B cell (primary cell): ENCODE results near the gene SPOCK1. TPM values are rescaled to one million over a fixed set of nuclear protein-coding genes. Genes with fewer than 3 reads are reported as not detected.

Source experiments
- ATAC-seq: fragments of 200-7000 bp; cut with Tn5 transposase; one replicate; pipeline ENCODE4 v1.10.0; 2021; ENCODE audit warnings: low read depth, mild to moderate bottlenecking, moderate number of reproducible peaks, moderate library complexity
- CTCF ChIA-PET: fragments of 350-600 bp; sonication (Branson Sonifier 250); formaldehyde crosslinking; loops from one replicate; lab custom pipeline; 2021; ENCODE audit warnings: antibody characterized with exemption, inconsistent platforms; lab: Charles Lee
- POLR2A ChIA-PET: fragments of 350-600 bp; sonication (Branson Sonifier 250); formaldehyde crosslinking; loops from one replicate; lab custom pipeline; 2021; ENCODE audit warnings: antibody characterized with exemption; lab: Charles Lee
- DNase-seq: peaks from one replicate; pipeline ENCODE4 v3.0.0; 2013
- H2AFZ ChIP-seq: 2 replicates; pipeline ENCODE4 v1.6.1; 2012; ENCODE audit warnings: mild to moderate bottlenecking, low read depth, low read length; ENCODE audit not compliant: insufficient read depth, poor library complexity, severe bottlenecking
- H3K27ac ChIP-seq, 2 donors: 1 replicate in 1 of 2; 2 replicates in 1 of 2; pipeline ENCODE4 v1.5.1; 2012 to 2013; ENCODE audit warnings: low read length in 2 of 2, mild to moderate bottlenecking in 2 of 2, moderate library complexity in 1 of 2
- H3K27me3 ChIP-seq, 4 experiments: fragments of 200-600 bp in 1 of 4; sonication (generic) in 1 of 4; replicated peaks in 1 of 4; 1 replicate in 2 of 4; 2 replicates in 2 of 4; pipeline versions ENCODE4 v1.6.1 to v1.7.0; 2013 to 2016; ENCODE audit warnings: low read length in 3 of 4, mild to moderate bottlenecking in 2 of 4, mixed read lengths in 1 of 4, moderate library complexity in 1 of 4; ENCODE audit not compliant: insufficient read depth in 4 of 4, control insufficient read depth in 3 of 4; ENCODE audit errors: control extremely low read depth in 1 of 4
- H3K36me3 ChIP-seq, 2 experiments: replicated peaks in 1 of 2; 1 replicate in 1 of 2; 2 replicates in 1 of 2; pipeline versions ENCODE4 v1.6.1 to v1.7.1; 2013; ENCODE audit warnings: low read length in 1 of 2; ENCODE audit not compliant: insufficient read depth in 2 of 2, control insufficient read depth in 1 of 2; ENCODE audit errors: control extremely low read depth in 1 of 2, extremely low read depth in 1 of 2
- H3K4me1 ChIP-seq, 2 donors: fragments of 200-600 bp in 1 of 2; sonication (generic) in 1 of 2; 1 replicate in 1 of 2; 2 replicates in 1 of 2; pipeline versions ENCODE4 v1.5.1 to v1.6.1; 2013 to 2017; ENCODE audit warnings: low read length in 2 of 2; ENCODE audit not compliant: control insufficient read depth in 2 of 2, insufficient read depth in 2 of 2
- H3K4me2 ChIP-seq: replicated peaks from 2 replicates; pipeline ENCODE3; 2012; ENCODE audit warnings: mild to moderate bottlenecking, low read depth, low read length; ENCODE audit not compliant: poor library complexity, severe bottlenecking
- H3K4me3 ChIP-seq, 5 experiments: fragments of 200-600 bp in 1 of 5; sonication (generic) in 1 of 5; 1 replicate in 3 of 5; 2 replicates in 2 of 5; pipeline versions ENCODE4 v1.5.1 to v1.7.0; 2011 to 2016; ENCODE audit warnings: low read length in 4 of 5, mild to moderate bottlenecking in 4 of 5, low read depth in 2 of 5, control low read depth in 1 of 5, moderate library complexity in 1 of 5; ENCODE audit not compliant: insufficient read depth in 1 of 5; ENCODE audit errors: control extremely low read depth in 1 of 5, extremely low read depth in 1 of 5
- H3K79me2 ChIP-seq: fragments of 200-600 bp; sonication (generic); one replicate; pipeline ENCODE4 v1.6.0; 2016; ENCODE audit warnings: low read length; ENCODE audit not compliant: control insufficient read depth, insufficient read depth
- H3K9ac ChIP-seq: fragments of 200-600 bp; sonication (generic); 2 replicates; pipeline ENCODE4 v1.6.1; 2017; ENCODE audit warnings: mild to moderate bottlenecking, low read length, moderate library complexity
- H3K9me3 ChIP-seq, 3 donors: one replicate each; pipeline versions ENCODE4 v1.6.1 to v1.7.1; 2013; ENCODE audit warnings: low read length in 2 of 3; ENCODE audit not compliant: control insufficient read depth in 2 of 3, insufficient read depth in 1 of 3; ENCODE audit errors: control extremely low read depth in 1 of 3
- H4K20me1 ChIP-seq: 2 replicates; pipeline ENCODE4 v1.6.0; 2012; ENCODE audit warnings: mild to moderate bottlenecking, low read length; ENCODE audit not compliant: insufficient read depth, control insufficient read depth, poor library complexity, severe bottlenecking
- H3K27ac Mint-ChIP-seq: one replicate; pipeline ENCODE4 v1.8.0; 2021; ENCODE audit warnings: mixed read lengths
- H3K27me3 Mint-ChIP-seq: one replicate; pipeline ENCODE4 v1.8.0; 2021; ENCODE audit warnings: mixed read lengths
- H3K4me1 Mint-ChIP-seq: one replicate; pipeline ENCODE4 v1.8.0; 2021; ENCODE audit warnings: mixed read lengths
- H3K4me3 Mint-ChIP-seq: one replicate; pipeline ENCODE4 v1.8.0; 2021; ENCODE audit warnings: mixed read lengths
- H3K9me3 Mint-ChIP-seq: one replicate; pipeline ENCODE4 v1.8.0; 2022; ENCODE audit warnings: mixed read lengths; ENCODE audit not compliant: insufficient read depth
- CTCF ChIP-seq: fragments of 200-600 bp; IDR thresholded peaks from one replicate; pipeline ENCODE4 v1.8.0; 2022; ENCODE audit warnings: antibody characterized with exemption, mild to moderate bottlenecking
- EZH2 ChIP-seq: IDR thresholded peaks from 2 replicates; pipeline ENCODE4 v1.6.1; 2012; ENCODE audit warnings: borderline replicate concordance, low read depth, mild to moderate bottlenecking, moderate library complexity, low read length; ENCODE audit not compliant: insufficient read depth, poor library complexity, severe bottlenecking
- WGBS: methylation state at CpG from one replicate; pipeline ENCODE4 v1.1.5; 2013; ENCODE audit warnings: missing lambda C conversion rate; ENCODE audit not compliant: insufficient coverage; 5-methylcytosine and 5-hydroxymethylcytosine counted together
- intact Hi-C: fragments of 100-400 bp; cut with micrococcal nuclease; formaldehyde crosslinking; loops from one replicate; pipeline ENCODE4 v1.10.0; 2022
- polyA plus RNA-seq: library from polyadenylated mRNA; depleted of rRNA; stranded (reverse); fragments of >200 nt; gene quantifications from 2 replicates; pipeline ENCODE4 v1.2.3, GENCODE V29; 2012
- total RNA-seq, 2 donors: library from RNA; stranded (reverse); fragments of 120-200 nt in 1 of 2; gene quantifications; 1 replicate in 1 of 2; 2 replicates in 1 of 2; pipeline versions ENCODE4 v1.2.3 to v1.2.4, GENCODE V29; 2013 to 2022

Gene SPOCK1
- total and polyA plus RNA-seq, 2 donors (not counting 1 experiment from before 2014, with no cell fraction given): not detected

- no peak for TF ChIP-seq CTCF
- no peak for TF ChIP-seq EZH2
- DNase-seq (no peak), ATAC-seq (no peak)
- Mint-ChIP-seq H3K27me3 (peaks cover 21% of the 10 kb centered on the region), H3K9me3 (no peaks in the 10 kb centered on the region), H3K4me3 (no peak overlapping the region), H3K4me1 (no peaks in the 10 kb centered on the region), H3K27ac (no peak overlapping the region)
- H3K9me3 ChIP-seq: no peaks in the 10 kb centered on the region
- H3K36me3 ChIP-seq: no peaks in the 10 kb centered on the region
- no peaks in the 10 kb centered on the region for H3K79me2 ChIP-seq
- no peak overlapping the region for H3K27ac ChIP-seq
- CTCF ChIA-PET: no interaction called here
- H3K4me1 ChIP-seq: no peaks in the 10 kb centered on the region
- 89% methylated on average over 2 of the region's 2 CpGs for WGBS
- no peak overlapping the region for H3K4me3 ChIP-seq
- peaks cover 0 to 3% (median 0%) of the 10 kb centered on the region in 4 experiments for H3K27me3 ChIP-seq
- POLR2A ChIA-PET: no interaction called here
- no peak overlapping the region for H3K9ac ChIP-seq
- intact Hi-C loops: no loop called here
- no peak overlapping the region for H3K4me2 ChIP-seq
- no peak overlapping the region for H2AFZ ChIP-seq
- no peaks in the 10 kb centered on the region for H4K20me1 ChIP-seq
Observed at GRCh38 chr5:137312011-137312410, 187.1 kb downstream of the SPOCK1 start.

DNA sequence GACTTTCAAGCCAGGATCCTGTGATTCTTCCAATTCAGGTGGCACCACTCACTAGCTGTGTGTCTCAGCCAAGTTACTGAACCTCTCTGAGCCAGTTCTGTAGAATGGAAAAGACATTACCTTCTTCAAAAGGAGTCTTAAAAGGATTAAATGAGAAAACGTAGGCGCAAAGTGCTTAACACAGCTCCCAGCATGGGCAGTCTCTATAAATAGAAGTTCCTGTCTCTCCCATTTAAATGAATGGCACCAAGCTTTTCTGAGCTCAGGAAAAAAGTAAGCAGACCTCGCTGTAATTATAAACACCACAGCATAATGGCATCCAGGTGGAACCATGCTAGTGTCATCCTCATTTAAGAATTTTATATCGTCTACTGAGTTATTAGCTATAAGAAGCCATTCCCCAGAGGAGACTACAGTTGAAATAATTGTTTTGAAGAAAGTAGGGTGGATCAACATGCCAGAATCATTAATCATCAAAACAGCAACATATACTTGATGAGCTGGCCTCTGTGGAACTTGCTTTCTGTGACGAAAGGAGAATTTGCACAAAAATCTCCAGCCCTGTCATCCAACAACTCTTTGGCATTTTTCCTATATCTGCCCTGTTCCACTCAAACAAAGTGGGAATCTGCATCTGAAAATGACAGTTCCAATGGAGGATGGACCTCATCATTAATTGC lies 188.9 kb downstream of the SPOCK1 start:
- ATAC-seq (no peak), DNase-seq (no peak)
- no peaks in the 10 kb centered on the region for H3K36me3 ChIP-seq
- no peak overlapping the region for H3K4me3 ChIP-seq
- no peak overlapping the region for H3K4me3 Mint-ChIP-seq
- no peak for TF ChIP-seq EZH2
- H3K27me3 ChIP-seq: peaks cover 0 to 3% (median 0%) of the 10 kb centered on the region in 4 experiments
- no peaks in the 10 kb centered on the region for H3K79me2 ChIP-seq
- H3K9me3 ChIP-seq: no peaks in the 10 kb centered on the region
- H3K4me1 Mint-ChIP-seq: no peaks in the 10 kb centered on the region
- H3K4me2 ChIP-seq: no peak overlapping the region
- no peaks in the 10 kb centered on the region for H3K9me3 Mint-ChIP-seq
- WGBS: 93% methylated on average over 3 of the region's 5 CpGs
- H3K27ac ChIP-seq: no peak overlapping the region
- ChIA-PET CTCF (interaction anchor here (1.2 kb wide), 1 partner anchor 10 kb away, joined by 7 read pairs; no protein-coding TSS in a partner anchor), POLR2A (no interaction called here)
- H3K4me1 ChIP-seq: no peaks in the 10 kb centered on the region
- H3K27ac Mint-ChIP-seq: no peak overlapping the region
- peaks cover 17% of the 10 kb centered on the region for H3K27me3 Mint-ChIP-seq
- intact Hi-C loops: no loop called here
- no peak overlapping the region for H2AFZ ChIP-seq
- no peak overlapping the region for H3K9ac ChIP-seq
- no peaks in the 10 kb centered on the region for H4K20me1 ChIP-seq
